GM12873 (cell line): Measurements from ENCODE around the gene TFAP2C.

ENCODE experiments used
- CTCF ChIP-seq: IDR thresholded peaks from 2 replicates; pipeline ENCODE4 v1.5.1; 2012; ENCODE audit warnings: low read depth, mild to moderate bottlenecking, moderate library complexity, low read length, control low read depth; ENCODE audit not compliant: insufficient read depth; ENCODE audit errors: missing control alignments

Gene TFAP2C

GRCh38 chr20:56631990-56632327 lies 2.9 kb downstream of the TFAP2C start:
- no peak for TF ChIP-seq CTCF

- TF ChIP-seq CTCF, result no peak
These were observed 5.2 kb downstream of the TFAP2C start for GRCh38 chr20:56634307-56634706.

GRCh38 chr20:56634735-56635385 lies 5.8 kb downstream of the TFAP2C start:
- TF ChIP-seq CTCF, result no peak

GRCh38 chr20:56636716-56637115 lies 7.6 kb downstream of the TFAP2C start:
- TF ChIP-seq CTCF, result no peak

GRCh38 chr20:56637576-56637975 lies 8.5 kb downstream of the TFAP2C start:
- TF ChIP-seq CTCF, result no peak

- TF ChIP-seq CTCF, result no peak
These were observed 17.5 kb downstream of the TFAP2C start for GRCh38 chr20:56646599-56646998.

- no peak for TF ChIP-seq CTCF
These were observed 24.1 kb downstream of the TFAP2C start for GRCh38 chr20:56653211-56653610.
